GM19467 (cell line): ENCODE results near the gene ATP5MG.
"Not testable (repeated sequence)": the region's sequence is repeated elsewhere in the genome, so short reads cannot be mapped to it uniquely, and the experiment has no call there.

Experiments used
- ATAC-seq: cut with Tn5 transposase; IDR thresholded peaks from one replicate; pipeline ENCODE4 v1.9.1; 2021; ENCODE audit warnings: mild to moderate bottlenecking, moderate library complexity; ENCODE audit not compliant: unreplicated experiment

The ATP5MG gene, protein sequence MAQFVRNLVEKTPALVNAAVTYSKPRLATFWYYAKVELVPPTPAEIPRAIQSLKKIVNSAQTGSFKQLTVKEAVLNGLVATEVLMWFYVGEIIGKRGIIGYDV

GRCh38 chr11:118401151-118401879, at the start of gene ATP5MG:
Gene ATP5MG, plus strand, starts transcription at chr11:118401606. Its CDS starts 60 bp downstream, at chr11:118401666.
- peak; percentile 53 for ATAC-seq

DNA sequence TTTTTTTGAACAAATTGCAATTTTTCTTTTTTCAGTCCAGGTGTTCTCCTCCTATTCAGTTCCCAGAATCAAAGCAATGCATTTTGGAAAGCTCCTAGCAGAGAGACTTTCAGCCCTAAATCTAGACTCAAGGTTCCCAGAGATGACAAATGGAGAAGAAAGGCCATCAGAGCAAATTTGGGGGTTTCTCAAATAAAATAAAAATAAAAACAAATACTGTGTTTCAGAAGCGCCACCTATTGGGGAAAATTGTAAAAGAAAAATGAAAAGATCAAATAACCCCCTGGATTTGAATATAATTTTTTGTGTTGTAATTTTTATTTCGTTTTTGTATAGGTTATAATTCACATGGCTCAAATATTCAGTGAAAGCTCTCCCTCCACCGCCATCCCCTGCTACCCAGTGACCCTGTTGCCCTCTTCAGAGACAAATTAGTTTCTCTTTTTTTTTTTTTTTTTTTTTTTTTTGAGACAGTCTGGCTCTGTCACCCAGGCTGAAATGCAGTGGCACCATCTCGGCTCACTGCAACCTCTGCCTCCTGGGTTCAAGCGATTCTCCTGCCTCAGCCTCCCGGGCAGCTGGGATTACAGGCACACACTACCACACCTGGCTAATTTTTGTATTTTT, 48.2 kb upstream of the ATP5MG start:
- no peak for ATAC-seq

- no peak for ATAC-seq
Observed at GRCh38 chr11:118358071-118358470, 43.3 kb upstream of the ATP5MG start.

DNA sequence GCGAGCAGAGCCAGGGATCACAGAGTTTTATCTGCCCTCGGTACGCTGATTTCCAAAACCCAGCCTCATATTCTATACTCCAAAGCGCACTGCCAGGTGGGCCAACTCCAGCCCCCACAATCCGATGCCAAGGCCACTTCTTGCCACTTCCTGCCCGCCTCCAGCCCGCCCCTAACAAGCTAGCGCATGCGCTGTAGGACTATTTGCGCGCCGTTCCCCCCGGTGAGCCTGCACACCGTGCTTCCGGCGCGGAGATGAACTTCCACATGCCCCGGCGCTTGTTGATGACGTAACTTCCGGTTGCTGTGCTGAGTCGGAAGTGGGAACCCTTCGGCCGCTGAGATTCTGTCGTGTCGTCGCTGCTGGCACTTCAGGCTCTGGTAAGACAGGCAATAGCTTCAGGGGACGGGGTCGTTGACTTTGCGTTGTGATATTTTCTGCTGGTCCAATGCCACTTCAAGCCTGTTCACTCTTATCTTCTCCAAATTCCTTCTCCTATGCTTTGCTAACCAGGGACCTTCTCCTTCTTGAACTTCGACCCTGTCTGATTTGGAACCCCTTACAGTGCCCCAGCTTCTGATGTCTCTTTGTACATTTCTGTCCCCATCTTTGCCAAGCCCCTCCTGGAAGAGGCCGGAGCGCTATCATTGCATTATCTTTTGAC, 42.0 kb upstream of the ATP5MG start, which contains the start of gene UBE4A:
UBE4A (plus strand) TSS at position 306 of the 664 bp plus-strand sequence. CDS start 5,481 bp downstream, outside the sequence.
- ATAC-seq, result peak; percentile 85

GRCh38 chr11:118364956-118365615, 36.3 kb upstream of the ATP5MG start:
- no peak for ATAC-seq

DNA sequence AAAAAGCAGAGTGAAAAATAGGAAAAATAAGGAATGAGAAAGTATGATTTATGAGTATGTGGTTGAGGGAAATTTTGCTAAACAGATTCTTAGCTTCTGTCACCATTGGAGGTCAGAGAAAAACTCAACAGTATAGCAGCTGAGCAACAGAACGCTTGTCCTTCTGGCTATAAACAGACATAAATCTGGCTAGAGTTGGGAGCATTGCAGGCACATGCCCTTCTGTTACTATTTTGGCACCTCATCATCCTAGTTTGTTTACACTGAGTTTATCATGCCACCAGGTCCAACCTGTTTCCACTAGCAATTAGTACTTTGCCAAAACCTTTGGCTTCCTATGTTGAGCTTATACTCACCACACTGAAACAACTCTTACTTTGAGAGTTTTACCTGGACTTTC, 35.1 kb upstream of the ATP5MG start:
- no peak for ATAC-seq

- no peak for ATAC-seq
Observed at GRCh38 chr11:118370774-118371173, 30.6 kb upstream of the ATP5MG start.

- no peak for ATAC-seq
Observed at GRCh38 chr11:118373263-118373662, 28.1 kb upstream of the ATP5MG start.

DNA sequence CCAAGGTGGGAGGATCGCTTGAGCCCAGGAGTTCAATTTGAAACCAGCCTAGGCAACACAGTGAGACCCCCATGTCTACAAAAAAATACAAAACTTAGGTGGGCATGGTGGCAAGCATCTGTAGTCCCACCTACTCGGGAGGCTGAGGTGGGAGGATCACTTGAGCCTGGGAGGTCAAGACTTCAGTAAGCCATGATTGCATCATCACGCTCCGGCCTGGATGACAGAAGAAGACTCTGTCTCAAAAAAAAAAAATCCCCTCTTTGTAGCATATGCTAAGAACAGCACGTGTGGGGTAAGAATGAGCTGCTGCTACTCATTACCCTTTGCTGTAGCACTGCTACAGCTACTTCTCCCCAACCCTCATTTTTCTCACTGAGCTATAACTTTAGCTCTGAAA, 27.5 kb upstream of the ATP5MG start:
- no peak for ATAC-seq

DNA sequence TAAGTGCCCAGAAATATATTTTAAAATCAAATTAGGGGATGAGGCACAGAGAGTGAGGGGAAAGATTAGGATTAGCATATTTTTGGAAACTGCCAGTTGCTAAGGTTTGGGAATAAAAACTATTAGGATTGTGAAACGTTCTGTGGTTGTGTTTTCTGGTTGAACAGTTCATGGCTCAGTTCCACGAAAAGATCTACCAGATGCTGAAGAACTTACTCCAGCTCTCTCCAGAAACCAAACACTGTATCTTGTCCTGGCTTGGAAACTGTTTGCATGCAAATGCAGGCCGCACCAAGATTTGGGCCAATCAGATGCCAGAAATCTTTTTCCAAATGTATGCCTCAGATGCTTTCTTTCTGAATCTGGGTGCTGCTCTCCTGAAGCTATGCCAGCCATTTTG, 26.7 kb upstream of the ATP5MG start:
- ATAC-seq, result no peak

DNA sequence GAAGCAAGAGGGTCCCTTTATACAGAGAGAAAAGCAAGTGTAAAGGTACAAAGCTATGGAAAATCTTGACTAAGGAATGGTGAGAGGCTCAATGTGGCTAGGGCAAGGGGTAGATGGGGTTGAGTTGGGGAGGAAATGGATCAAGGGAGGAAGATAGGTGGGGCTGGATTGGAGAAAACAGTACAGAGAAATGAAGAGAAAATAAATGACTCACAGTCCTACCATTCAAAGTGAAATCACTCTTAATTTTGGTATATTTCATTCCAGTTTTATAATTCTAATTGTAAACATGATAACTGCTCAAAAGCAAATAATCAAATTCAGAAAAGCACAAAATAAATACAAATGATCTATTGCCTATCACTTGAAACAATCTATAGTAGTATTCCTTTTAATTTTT, 25.4 kb upstream of the ATP5MG start:
- no peak for ATAC-seq

DNA sequence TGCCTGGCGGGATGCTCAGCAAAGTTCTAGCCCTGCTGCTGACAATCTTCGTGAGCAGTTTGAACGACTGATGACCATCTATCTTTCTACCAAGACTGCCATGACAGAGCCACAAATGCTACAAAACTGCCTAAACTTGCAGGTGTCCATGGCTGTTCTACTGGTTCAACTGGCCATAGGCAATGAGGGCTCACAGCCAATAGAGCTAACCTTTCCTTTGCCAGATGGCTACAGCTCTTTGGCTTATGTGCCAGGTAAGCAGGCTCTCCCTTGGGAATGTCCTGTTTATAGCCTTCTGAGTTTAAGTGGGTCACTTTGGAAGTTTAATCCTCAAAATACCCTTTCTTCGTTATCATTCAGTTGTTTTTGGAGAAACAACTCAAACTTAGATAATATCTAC, 21.9 kb upstream of the ATP5MG start:
- no peak for ATAC-seq

GRCh38 chr11:118380571-118380970, 20.8 kb upstream of the ATP5MG start:
- no peak for ATAC-seq

GRCh38 chr11:118382954-118383353, 18.5 kb upstream of the ATP5MG start:
- no peak for ATAC-seq

DNA sequence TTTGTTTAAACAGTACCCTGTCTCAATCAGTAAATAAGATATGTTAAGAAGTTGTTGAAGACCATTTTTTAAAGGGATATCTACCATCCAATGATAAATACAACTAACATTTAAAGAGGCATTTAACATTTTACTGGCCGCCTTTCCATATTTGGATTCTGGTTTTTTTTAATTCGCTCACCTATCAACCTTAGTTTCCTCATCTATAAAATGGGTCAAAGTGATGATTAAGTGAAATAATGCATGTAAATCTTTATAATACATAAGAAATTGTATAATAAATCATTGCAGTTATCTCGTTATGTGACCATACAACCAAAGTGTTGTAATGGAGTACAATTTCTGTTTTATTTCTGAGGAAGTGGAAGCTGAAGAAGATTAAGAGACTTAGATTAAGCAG, 17.7 kb upstream of the ATP5MG start:
- no peak for ATAC-seq

DNA sequence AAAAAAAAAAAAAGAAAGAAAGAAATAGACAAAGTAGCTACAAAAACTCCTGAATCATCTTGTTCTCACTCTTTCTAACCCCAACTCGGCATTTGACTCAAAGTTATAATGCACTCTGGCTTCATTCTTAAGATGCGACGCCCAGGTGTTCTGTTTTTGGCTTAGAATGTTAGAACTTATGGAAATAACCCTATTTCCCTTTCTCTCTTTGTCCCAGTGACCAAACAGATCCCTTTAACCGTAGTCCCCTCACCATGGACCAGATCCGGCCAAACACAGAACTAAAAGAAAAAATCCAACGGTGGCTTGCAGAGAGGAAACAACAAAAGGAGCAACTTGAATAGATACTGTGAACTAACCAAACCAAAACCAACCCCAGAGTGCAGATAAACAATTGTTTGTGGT, 5.3 kb upstream of the ATP5MG start:
- ATAC-seq, result no peak

DNA sequence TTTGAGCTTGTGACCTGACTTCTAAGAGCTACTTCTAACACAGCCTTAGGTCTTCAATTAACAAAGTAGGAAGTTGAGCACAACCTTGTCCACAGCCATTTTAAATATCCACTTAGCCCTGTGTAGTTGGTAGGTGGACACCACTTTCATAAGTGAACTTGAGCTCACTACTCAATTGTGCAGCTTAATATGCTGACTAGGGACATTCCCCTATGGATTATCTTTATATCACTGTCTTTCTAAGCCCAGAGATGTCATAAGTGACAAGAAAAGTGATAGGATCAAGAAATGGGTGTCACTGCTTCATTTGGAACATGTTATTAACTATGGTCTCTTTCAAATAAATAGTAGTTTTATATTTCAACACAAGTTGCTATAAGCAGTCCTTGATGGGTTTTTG, 4.0 kb upstream of the ATP5MG start:
- no peak for ATAC-seq

GRCh38 chr11:118398791-118399559, 2.4 kb upstream of the ATP5MG start:
- ATAC-seq, result no peak

GRCh38 chr11:118401880-118402590, 629 bp downstream of the ATP5MG start:
- no peak for ATAC-seq

DNA sequence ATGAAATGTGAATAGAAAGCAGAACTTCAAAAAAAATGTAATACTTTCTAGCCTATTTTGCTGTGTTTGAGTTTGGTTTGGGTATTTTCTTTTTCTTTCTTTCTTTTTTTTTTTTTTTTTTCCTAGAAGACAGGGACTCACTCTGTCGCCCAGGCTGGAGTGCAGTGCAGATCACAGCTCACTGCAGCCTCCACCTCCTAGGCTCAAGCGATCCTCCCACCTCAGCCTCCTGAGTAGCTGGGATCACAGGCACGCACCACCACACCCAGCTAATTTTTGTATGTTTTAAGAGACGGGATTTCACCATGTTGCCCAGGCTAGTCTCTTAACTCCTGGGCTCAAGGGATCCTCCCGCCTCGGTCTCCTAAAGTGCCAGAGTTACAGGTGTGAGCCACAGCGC, 1.2 kb downstream of the ATP5MG start:
- not testable (repeated sequence) for ATAC-seq
